HL-60/S4 treated with retinoic acid at 250 ng/mL for 4 days and 3 days (cell line): Measurements from ENCODE around the gene SCAMP4.

ENCODE experiments used
- in situ Hi-C: fragments of 300-500 bp; cut with MboI; formaldehyde crosslinking; loops from 2 replicates; pipeline ENCODE4 v1.7.0; 2022; ENCODE audit warnings: low sequenced_read_pairs

The SCAMP4 gene

GRCh38 chr19:1905110-1905862 lies at the start of gene SCAMP4, which contains the start of gene ADAT3:
SCAMP4 (plus strand) TSS chr19:1905399; CDS start chr19:1915020, 9,621 bp downstream.
ADAT3 (plus strand) TSS chr19:1905399; CDS start chr19:1912048, 6,649 bp downstream.
- in situ Hi-C loops: no loop called here

GRCh38 chr19:1855828-1856255 lies 49.4 kb upstream of the SCAMP4 start:
- in situ Hi-C loops: no loop called here

GRCh38 chr19:1856345-1856697 lies 48.9 kb upstream of the SCAMP4 start:
- in situ Hi-C loops: no loop called here

- in situ Hi-C loops: no loop called here
Measured at GRCh38 chr19:1856698-1857603, 48.2 kb upstream of the SCAMP4 start.

GRCh38 chr19:1857648-1858326 lies 47.4 kb upstream of the SCAMP4 start:
- in situ Hi-C loops: no loop called here

- in situ Hi-C loops: no loop called here
Measured at GRCh38 chr19:1858412-1859081, 46.7 kb upstream of the SCAMP4 start.

GRCh38 chr19:1859331-1859781 lies 45.8 kb upstream of the SCAMP4 start:
- in situ Hi-C loops: no loop called here

GRCh38 chr19:1860042-1860775 lies 45.0 kb upstream of the SCAMP4 start:
- in situ Hi-C loops: no loop called here

GRCh38 chr19:1860821-1861598 lies 44.2 kb upstream of the SCAMP4 start:
- in situ Hi-C loops: no loop called here

- in situ Hi-C loops: no loop called here
Measured at GRCh38 chr19:1861599-1862031, 43.6 kb upstream of the SCAMP4 start.

GRCh38 chr19:1862068-1862423 lies 43.2 kb upstream of the SCAMP4 start:
- in situ Hi-C loops: no loop called here

- in situ Hi-C loops: no loop called here
Measured at GRCh38 chr19:1862424-1863327, 42.5 kb upstream of the SCAMP4 start.

- in situ Hi-C loops: no loop called here
Measured at GRCh38 chr19:1863328-1863637, 41.9 kb upstream of the SCAMP4 start, which contains the start of gene KLF16. KLF16 (minus strand) TSS chr19:1863579; CDS start chr19:1863497, 82 bp downstream.

- in situ Hi-C loops: no loop called here
Measured at GRCh38 chr19:1863638-1864479, 41.3 kb upstream of the SCAMP4 start.

- in situ Hi-C loops: no loop called here
Measured at GRCh38 chr19:1864480-1865171, 40.6 kb upstream of the SCAMP4 start.

GRCh38 chr19:1865172-1866010 lies 39.8 kb upstream of the SCAMP4 start:
- in situ Hi-C loops: no loop called here
